ENCODE results near the gene TJP3.

The TJP3 gene

GRCh38 chr19:3692141-3693024 lies 15.8 kb upstream of the TJP3 start:
- POLR2A ChIA-PET, result interaction anchor here (0.5 to 0.7 kb wide), 2 partner anchors 18 to 750 kb away, joined by 3 to 4 read pairs; no protein-coding TSS in a partner anchor
- DNase-seq (ENCODE audit: extremely low spot score), result no peak
- CTCF ChIA-PET, result interaction anchor here (1.1 to 4.0 kb wide), 8 partner anchors 8 to 68 kb away, joined by 3 to 22 read pairs (median 8); no protein-coding TSS in a partner anchor
- peak; percentile 50 for TF ChIP-seq CTCF (IDR thresholded peaks at IDR 0.05; ENCODE audit: control extremely low read depth, extremely low read depth, low read depth, missing control alignments)

GRCh38 chr19:3693025-3693925 lies 14.9 kb upstream of the TJP3 start:
- no peak for TF ChIP-seq CTCF (IDR thresholded peaks at IDR 0.05; ENCODE audit: control extremely low read depth, extremely low read depth, low read depth, missing control alignments)
- no peak for DNase-seq (ENCODE audit: extremely low spot score)
- CTCF ChIA-PET, result interaction anchor here (1.1 to 4.0 kb wide), 7 partner anchors 8 to 67 kb away, joined by 3 to 22 read pairs (median 8); no protein-coding TSS in a partner anchor
- POLR2A ChIA-PET, result interaction anchor here (0.7 kb wide), 1 partner anchor 50 kb away, joined by 6 read pairs; no protein-coding TSS in a partner anchor

- ChIA-PET POLR2A (no interaction called here), CTCF (no interaction called here)
- TF ChIP-seq CTCF (IDR thresholded peaks at IDR 0.05; ENCODE audit: control extremely low read depth, extremely low read depth, low read depth, missing control alignments), result no peak
- DNase-seq (ENCODE audit: extremely low spot score), result no peak
These were observed 13.6 kb upstream of the TJP3 start for GRCh38 chr19:3694361-3695123.

- POLR2A ChIA-PET, result interaction anchor here (0.6 kb wide), 1 partner anchor 392 kb away, joined by 8 read pairs; no protein-coding TSS in a partner anchor
- CTCF ChIA-PET, result interaction anchor here (0.9 kb wide), 1 partner anchor 22 kb away, joined by 5 read pairs; no protein-coding TSS in a partner anchor
- no peak for DNase-seq (ENCODE audit: extremely low spot score)
- TF ChIP-seq CTCF (IDR thresholded peaks at IDR 0.05; ENCODE audit: control extremely low read depth, extremely low read depth, low read depth, missing control alignments), result no peak
These were observed 13.0 kb upstream of the TJP3 start for GRCh38 chr19:3695124-3695733.

- ChIA-PET CTCF (interaction anchor here (0.9 to 5.4 kb wide), 2 partner anchors 8 to 23 kb away, joined by 5 to 49 read pairs; no protein-coding TSS in a partner anchor), POLR2A (interaction anchor here (0.6 kb wide), 1 partner anchor 391 kb away, joined by 8 read pairs; no protein-coding TSS in a partner anchor)
- no peak for DNase-seq (ENCODE audit: extremely low spot score)
- TF ChIP-seq CTCF (IDR thresholded peaks at IDR 0.05; ENCODE audit: control extremely low read depth, extremely low read depth, low read depth, missing control alignments), result no peak
These were observed 12.1 kb upstream of the TJP3 start for GRCh38 chr19:3695986-3696659.
